ENCODE measurements around the gene VAMP2.

Gene VAMP2

GRCh38 chr17:8138672-8139371 is 23.9 kb downstream of the VAMP2 start (continued):
- no peak for TF ChIP-seq MEIS1 (CRISPR knock-in tag; IDR thresholded peaks at IDR 0.05; ENCODE audit: borderline replicate concordance)
- peak; percentile 87 for TF ChIP-seq ZNF561 (tag by site-specific recombination; IDR thresholded peaks at IDR 0.05; ENCODE audit: borderline replicate concordance)
- peak; percentile 100 for TF ChIP-seq ZBTB6 (tag by site-specific recombination; IDR thresholded peaks at IDR 0.05)
- peak; percentile 90 for TF ChIP-seq ZSCAN30 (tag by site-specific recombination; IDR thresholded peaks at IDR 0.05)
- TF ChIP-seq ZNF10 (tag by site-specific recombination; IDR thresholded peaks at IDR 0.05), result 0 out of 2 replicates have a peak, but pooled peaks have one; percentile 64
- TF ChIP-seq, protein P1, sequence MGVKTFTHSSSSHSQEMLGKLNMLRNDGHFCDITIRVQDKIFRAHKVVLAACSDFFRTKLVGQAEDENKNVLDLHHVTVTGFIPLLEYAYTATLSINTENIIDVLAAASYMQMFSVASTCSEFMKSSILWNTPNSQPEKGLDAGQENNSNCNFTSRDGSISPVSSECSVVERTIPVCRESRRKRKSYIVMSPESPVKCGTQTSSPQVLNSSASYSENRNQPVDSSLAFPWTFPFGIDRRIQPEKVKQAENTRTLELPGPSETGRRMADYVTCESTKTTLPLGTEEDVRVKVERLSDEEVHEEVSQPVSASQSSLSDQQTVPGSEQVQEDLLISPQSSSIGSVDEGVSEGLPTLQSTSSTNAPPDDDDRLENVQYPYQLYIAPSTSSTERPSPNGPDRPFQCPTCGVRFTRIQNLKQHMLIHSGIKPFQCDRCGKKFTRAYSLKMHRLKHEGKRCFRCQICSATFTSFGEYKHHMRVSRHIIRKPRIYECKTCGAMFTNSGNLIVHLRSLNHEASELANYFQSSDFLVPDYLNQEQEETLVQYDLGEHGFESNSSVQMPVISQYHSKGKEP (tag by site-specific recombination; IDR thresholded peaks at IDR 0.05), result peak; percentile 78
- TF ChIP-seq ZIC2 (tag by site-specific recombination; IDR thresholded peaks at IDR 0.05), result no peak
- TF ChIP-seq GFI1B (tag by site-specific recombination; IDR thresholded peaks at IDR 0.05), result peak; percentile 57; the same call in 1 of the 2 replicates
- peak; percentile 49 for TF ChIP-seq ZNF394 (tag by site-specific recombination; IDR thresholded peaks at IDR 0.05; ENCODE audit: borderline replicate concordance)

- peaks cover 0 to 31% of the 10 kb centered on the region in 2 experiments; a peak in 1 of 3 replicates for H3K36me3 ChIP-seq (ENCODE audit: control insufficient read depth in 2 of 2, insufficient read depth in 1 of 2, low read length in 2 of 2)
- ChIA-PET CTCF (interaction anchor here (0.6 to 7.1 kb wide), 22 partner anchors 10 to 224 kb away, joined by 3 to 91 read pairs (median 5); partner anchors contain the start of genes ALOXE3, HES7, PER1 and TMEM107), POLR2A (interaction anchor here (0.7 to 4.5 kb wide), 12 partner anchors 12 to 72 kb away, joined by 3 to 31 read pairs (median 4); partner anchors contain the start of genes AURKB and HES7)
- peak overlapping the region; percentile 32 for H3K27ac ChIP-seq (ENCODE audit: extremely low read depth, low read depth, low read length)
- peak overlapping the region; percentile 28 for H3K4me3 ChIP-seq (ENCODE audit: low read depth, low read length)
- no peaks in the 10 kb centered on the region for H3K9me3 ChIP-seq (ENCODE audit: control insufficient read depth, insufficient read depth, low read depth, low read length)
- 0 out of 2 replicates have a peak, but pooled peaks cover 4% of the 10 kb centered on the region for H3K4me1 ChIP-seq (ENCODE audit: control insufficient read depth, insufficient read depth, low read length)
- no peak for TF ChIP-seq ZNF514 (tag by site-specific recombination; IDR thresholded peaks at IDR 0.05)
- no peak for TF ChIP-seq ZNF274 (IDR thresholded peaks at IDR 0.05; ENCODE audit: low read length)
- no peak for TF ChIP-seq ZNF274 (tag by site-specific recombination; IDR thresholded peaks at IDR 0.05; ENCODE audit: borderline replicate concordance)
- TF ChIP-seq ZNF19 (tag by site-specific recombination; IDR thresholded peaks at IDR 0.05; ENCODE audit: low read depth), result no peak
- no peak for TF ChIP-seq OVOL3 (tag by site-specific recombination; IDR thresholded peaks at IDR 0.05)
- peak; percentile 97 for TF ChIP-seq PRDM1 (tag by site-specific recombination; IDR thresholded peaks at IDR 0.05)
- TF ChIP-seq HOXA7 (CRISPR knock-in tag; IDR thresholded peaks at IDR 0.05; ENCODE audit: borderline replicate concordance), result no peak
- no peak for TF ChIP-seq ZNF398 (tag by site-specific recombination; IDR thresholded peaks at IDR 0.05)
- TF ChIP-seq ZBTB20 (tag by site-specific recombination; IDR thresholded peaks at IDR 0.05), result peak; percentile 48; the same call in 1 of the 2 replicates
- no peak for TF ChIP-seq ZNF24 (tag by site-specific recombination; IDR thresholded peaks at IDR 0.05)
- no peak for TF ChIP-seq ZNF692 (tag by site-specific recombination; IDR thresholded peaks at IDR 0.05)
- TF ChIP-seq MZF1 (tag by site-specific recombination; IDR thresholded peaks at IDR 0.05; ENCODE audit: borderline replicate concordance), result no peak
- TF ChIP-seq ZSCAN5A (tag by site-specific recombination; IDR thresholded peaks at IDR 0.05), result no peak
- no peak for TF ChIP-seq ZNF416 (tag by site-specific recombination; IDR thresholded peaks at IDR 0.05)
- no peak for TF ChIP-seq ZNF645 (tag by site-specific recombination; IDR thresholded peaks at IDR 0.05)
- no peak for TF ChIP-seq ZNF138 (tag by site-specific recombination; IDR thresholded peaks at IDR 0.05; ENCODE audit: borderline replicate concordance)
- TF ChIP-seq, protein P2, sequence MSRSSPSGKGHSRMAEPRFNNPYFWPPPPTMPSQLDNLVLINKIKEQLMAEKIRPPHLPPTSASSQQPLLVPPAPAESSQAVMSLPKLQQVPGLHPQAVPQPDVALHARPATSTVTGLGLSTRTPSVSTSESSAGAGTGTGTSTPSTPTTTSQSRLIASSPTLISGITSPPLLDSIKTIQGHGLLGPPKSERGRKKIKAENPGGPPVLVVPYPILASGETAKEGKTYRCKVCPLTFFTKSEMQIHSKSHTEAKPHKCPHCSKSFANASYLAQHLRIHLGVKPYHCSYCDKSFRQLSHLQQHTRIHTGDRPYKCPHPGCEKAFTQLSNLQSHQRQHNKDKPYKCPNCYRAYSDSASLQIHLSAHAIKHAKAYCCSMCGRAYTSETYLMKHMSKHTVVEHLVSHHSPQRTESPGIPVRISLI (tag by site-specific recombination; IDR thresholded peaks at IDR 0.05), result no peak
- no peak for TF ChIP-seq ZNF777 (tag by site-specific recombination; IDR thresholded peaks at IDR 0.05; ENCODE audit: borderline replicate concordance)
Observed at GRCh38 chr17:8138374-8138671, 24.4 kb downstream of the VAMP2 start.

Data from HEK293 (cell line).